ENCODE measurements around the gene TMEM87B. TPM values are rescaled to one million over a fixed set of nuclear protein-coding genes. Genes with fewer than 3 reads are reported as not detected.
A peak's percentile ranks its signal among the peaks of the same experiment; 100 is the strongest.

The TMEM87B gene, protein sequence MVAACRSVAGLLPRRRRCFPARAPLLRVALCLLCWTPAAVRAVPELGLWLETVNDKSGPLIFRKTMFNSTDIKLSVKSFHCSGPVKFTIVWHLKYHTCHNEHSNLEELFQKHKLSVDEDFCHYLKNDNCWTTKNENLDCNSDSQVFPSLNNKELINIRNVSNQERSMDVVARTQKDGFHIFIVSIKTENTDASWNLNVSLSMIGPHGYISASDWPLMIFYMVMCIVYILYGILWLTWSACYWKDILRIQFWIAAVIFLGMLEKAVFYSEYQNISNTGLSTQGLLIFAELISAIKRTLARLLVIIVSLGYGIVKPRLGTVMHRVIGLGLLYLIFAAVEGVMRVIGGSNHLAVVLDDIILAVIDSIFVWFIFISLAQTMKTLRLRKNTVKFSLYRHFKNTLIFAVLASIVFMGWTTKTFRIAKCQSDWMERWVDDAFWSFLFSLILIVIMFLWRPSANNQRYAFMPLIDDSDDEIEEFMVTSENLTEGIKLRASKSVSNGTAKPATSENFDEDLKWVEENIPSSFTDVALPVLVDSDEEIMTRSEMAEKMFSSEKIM
- total RNA-seq (2021): 10.0 and 10.5 TPM in 2 replicates
- long read RNA-seq, full-length matches to known transcripts: 18 of 26 reads
- long read RNA-seq, partial matches to known transcripts: 0 of 26 reads
- long read RNA-seq, other reads (novel, unspliced or antisense): 8 of 26 reads

DNA sequence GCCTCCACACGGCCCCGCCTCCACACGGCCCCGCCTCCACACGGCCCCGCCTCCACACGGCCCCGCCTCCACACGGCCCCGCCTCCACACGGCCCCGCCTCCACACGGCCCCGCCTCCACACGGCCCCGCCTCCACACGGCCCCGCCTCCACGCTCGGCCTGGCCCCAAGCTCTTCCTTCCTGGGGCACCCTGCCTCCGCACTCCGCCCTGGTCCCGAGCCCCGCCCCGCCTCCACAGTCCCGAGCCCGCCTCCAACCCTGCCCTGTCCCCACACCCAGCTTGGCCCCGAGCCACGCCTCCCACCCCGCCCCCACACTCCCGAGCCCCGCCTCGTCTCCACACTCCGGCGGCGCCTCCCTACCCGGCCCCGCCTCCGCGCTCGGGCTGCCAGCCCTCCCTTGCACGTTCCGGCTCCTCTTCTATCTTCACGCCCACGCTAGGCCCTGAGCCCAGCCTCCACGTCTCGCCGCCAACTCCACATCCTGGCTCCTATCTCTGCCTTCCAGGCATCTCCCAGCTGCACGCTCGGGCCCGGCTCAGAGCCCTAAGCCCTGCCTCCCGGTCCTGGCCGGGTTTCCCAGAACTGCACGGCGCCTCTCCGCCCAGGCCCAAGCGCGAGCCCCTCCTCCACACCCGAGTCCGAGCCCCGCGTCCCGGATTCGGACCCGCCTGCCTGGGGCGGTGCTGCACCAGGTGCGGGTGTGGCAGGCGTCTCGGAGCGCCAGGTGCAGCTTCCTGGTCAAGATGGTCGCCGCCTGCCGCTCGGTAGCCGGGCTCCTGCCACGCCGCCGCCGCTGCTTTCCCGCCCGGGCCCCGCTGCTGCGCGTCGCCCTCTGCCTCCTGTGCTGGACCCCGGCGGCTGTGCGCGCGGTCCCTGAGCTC is at the start of gene TMEM87B:
TMEM87B (plus strand) TSS at position 423 of the 883 bp plus-strand sequence; CDS start at position 746, 323 bp downstream.
- H2BK15ac ChIP-seq (ENCODE audit: low read depth, low read length): no peak within 1 kb of the TSS
- H3K9me3 Mint-ChIP-seq: no peaks in the 10 kb centered on the region; a peak in 1 of 5 replicates
- peak within 1 kb of the TSS; percentile 57 for H3K27ac ChIP-seq (ENCODE audit: insufficient read length, low read depth, low read length)
- H3K79me1 ChIP-seq (ENCODE audit: insufficient read depth, low read depth, low read length, poor library complexity, severe bottlenecking): no peaks in the 10 kb centered on the region
- H4K8ac ChIP-seq (replicated peaks; ENCODE audit: insufficient read length, low read depth, low read length): no peak within 1 kb of the TSS
- H4K5ac ChIP-seq (ENCODE audit: insufficient read length, low read depth, low read length): no peak within 1 kb of the TSS
- peak; percentile 98 for DNase-seq
- peak within 1 kb of the TSS; percentile 97 for H3K18ac ChIP-seq (ENCODE audit: insufficient read length, low read depth, low read length)
- no peak within 1 kb of the TSS for H2BK120ac ChIP-seq (ENCODE audit: low read depth, low read length, poor library complexity, severe bottlenecking)
- H3K23me2 ChIP-seq (ENCODE audit: insufficient read length, low read depth, low read length, poor library complexity, severe bottlenecking): peaks cover 6% of the 10 kb centered on the region
- H2BK12ac ChIP-seq (ENCODE audit: insufficient read length, low read depth, low read length): no peak within 1 kb of the TSS
- no peaks in the 10 kb centered on the region for H3K27me3 ChIP-seq (ENCODE audit: insufficient read depth, low read length)
- no peak within 1 kb of the TSS for H3K4ac ChIP-seq (ENCODE audit: low read depth, low read length)
- peak within 1 kb of the TSS; percentile 96 for H3K14ac ChIP-seq (ENCODE audit: insufficient read depth, low read length)
- peak within 1 kb of the TSS; percentile 62 for H3K9ac ChIP-seq (ENCODE audit: extremely low read depth, insufficient read length, low read length)
- H3K79me2 ChIP-seq (ENCODE audit: insufficient read depth, low read length): no peaks in the 10 kb centered on the region
- H4K20me1 ChIP-seq (ENCODE audit: control insufficient read depth, insufficient read depth, insufficient read length): no peaks in the 10 kb centered on the region
- no peaks in the 10 kb centered on the region for H3K4me1 ChIP-seq (ENCODE audit: insufficient read depth, low read length)
- H2AFZ ChIP-seq (ENCODE audit: low read length): peak within 1 kb of the TSS; percentile 83
- peaks cover 9% of the 10 kb centered on the region for H3K27me3 Mint-ChIP-seq (ENCODE audit: low read depth)
- no peak within 1 kb of the TSS for H2BK20ac ChIP-seq (ENCODE audit: low read depth, low read length, poor library complexity, severe bottlenecking)
- H3K4me3 Mint-ChIP-seq: peak within 1 kb of the TSS; percentile 94 to 95
- peak within 1 kb of the TSS; percentile 89 to 98 (median 94) for H3K27ac Mint-ChIP-seq
- no CpG with 5 or more reads among the region's 90 CpGs for WGBS (ENCODE audit: extremely low coverage, insufficient read length, low lambda C conversion rate)
- peaks cover under 1 to 4% (median 4%) of the 10 kb centered on the region in 3 experiments; a peak in 3 of 7 replicates for H3K36me3 Mint-ChIP-seq (ENCODE audit: insufficient read depth in 1 of 3, low read depth in 3 of 3)
- no peak within 1 kb of the TSS for H3K23ac ChIP-seq (ENCODE audit: insufficient read length, low read depth, low read length)
- TF ChIP-seq, protein P1, sequence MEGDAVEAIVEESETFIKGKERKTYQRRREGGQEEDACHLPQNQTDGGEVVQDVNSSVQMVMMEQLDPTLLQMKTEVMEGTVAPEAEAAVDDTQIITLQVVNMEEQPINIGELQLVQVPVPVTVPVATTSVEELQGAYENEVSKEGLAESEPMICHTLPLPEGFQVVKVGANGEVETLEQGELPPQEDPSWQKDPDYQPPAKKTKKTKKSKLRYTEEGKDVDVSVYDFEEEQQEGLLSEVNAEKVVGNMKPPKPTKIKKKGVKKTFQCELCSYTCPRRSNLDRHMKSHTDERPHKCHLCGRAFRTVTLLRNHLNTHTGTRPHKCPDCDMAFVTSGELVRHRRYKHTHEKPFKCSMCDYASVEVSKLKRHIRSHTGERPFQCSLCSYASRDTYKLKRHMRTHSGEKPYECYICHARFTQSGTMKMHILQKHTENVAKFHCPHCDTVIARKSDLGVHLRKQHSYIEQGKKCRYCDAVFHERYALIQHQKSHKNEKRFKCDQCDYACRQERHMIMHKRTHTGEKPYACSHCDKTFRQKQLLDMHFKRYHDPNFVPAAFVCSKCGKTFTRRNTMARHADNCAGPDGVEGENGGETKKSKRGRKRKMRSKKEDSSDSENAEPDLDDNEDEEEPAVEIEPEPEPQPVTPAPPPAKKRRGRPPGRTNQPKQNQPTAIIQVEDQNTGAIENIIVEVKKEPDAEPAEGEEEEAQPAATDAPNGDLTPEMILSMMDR (conservative IDR thresholded peaks at IDR 0.05): no peak
- peak within 1 kb of the TSS; percentile 80 for H3K4me2 ChIP-seq (ENCODE audit: insufficient read depth, insufficient read length, low read length)
- no peak within 1 kb of the TSS for H2AK5ac ChIP-seq (ENCODE audit: insufficient read length, low read length)
- H2BK5ac ChIP-seq (ENCODE audit: insufficient read length, low read length): no peak within 1 kb of the TSS
- no peak within 1 kb of the TSS for H4K91ac ChIP-seq (ENCODE audit: insufficient read length, low read depth, low read length)
- no peak within 1 kb of the TSS for H3K56ac ChIP-seq (ENCODE audit: insufficient read length, low read depth, low read length)
- H3K9me3 ChIP-seq (ENCODE audit: control insufficient read depth, low read depth, low read length): no peaks in the 10 kb centered on the region
- H3T11ph ChIP-seq (ENCODE audit: low read length): no peak within 1 kb of the TSS
- H3K4me1 Mint-ChIP-seq: peaks cover 13 to 23% of the 10 kb centered on the region in 2 experiments
